Measurements from ENCODE around the gene PLEKHS1. TPM values are rescaled to one million over a fixed set of nuclear protein-coding genes. Genes with fewer than 3 reads are reported as not detected.

PLEKHS1 gene
- total RNA-seq, 4 donors from 2014 or later, result 0.30 to 0.76 (median 0.39) TPM

DNA sequence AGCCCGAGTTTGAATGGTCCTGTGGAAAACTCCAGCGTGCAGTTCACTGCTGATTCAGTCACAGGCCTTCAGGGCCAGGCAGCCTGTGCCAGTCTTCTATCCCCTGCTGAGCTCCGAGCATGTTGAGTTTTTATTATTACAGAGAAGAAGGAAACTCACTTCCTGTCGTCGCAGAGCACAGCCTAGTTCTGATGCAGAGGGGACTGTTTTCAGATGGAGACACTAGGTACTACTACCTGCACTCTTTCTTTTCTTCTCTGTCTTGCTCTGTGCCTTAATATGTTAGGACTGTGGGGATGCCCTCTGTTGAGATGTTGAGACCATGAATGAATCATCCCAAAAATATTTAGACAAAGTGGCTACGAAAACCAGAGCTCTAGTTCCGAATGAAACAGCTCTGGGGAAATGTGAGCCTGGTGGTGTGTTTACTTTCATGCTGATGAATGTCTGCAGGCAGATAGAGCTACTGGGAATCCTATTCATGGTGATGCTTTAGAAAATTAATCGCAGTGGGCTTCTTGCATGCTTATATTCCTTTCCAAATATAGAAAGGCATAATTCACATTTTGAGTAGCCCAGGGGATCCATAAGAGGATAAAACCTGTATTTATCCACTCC is 42.2 kb upstream of the PLEKHS1 start:
- 60 to 72% methylated on average over 8 of the region's 8 CpGs for WGBS, 2 donors
- TF ChIP-seq, protein P1, sequence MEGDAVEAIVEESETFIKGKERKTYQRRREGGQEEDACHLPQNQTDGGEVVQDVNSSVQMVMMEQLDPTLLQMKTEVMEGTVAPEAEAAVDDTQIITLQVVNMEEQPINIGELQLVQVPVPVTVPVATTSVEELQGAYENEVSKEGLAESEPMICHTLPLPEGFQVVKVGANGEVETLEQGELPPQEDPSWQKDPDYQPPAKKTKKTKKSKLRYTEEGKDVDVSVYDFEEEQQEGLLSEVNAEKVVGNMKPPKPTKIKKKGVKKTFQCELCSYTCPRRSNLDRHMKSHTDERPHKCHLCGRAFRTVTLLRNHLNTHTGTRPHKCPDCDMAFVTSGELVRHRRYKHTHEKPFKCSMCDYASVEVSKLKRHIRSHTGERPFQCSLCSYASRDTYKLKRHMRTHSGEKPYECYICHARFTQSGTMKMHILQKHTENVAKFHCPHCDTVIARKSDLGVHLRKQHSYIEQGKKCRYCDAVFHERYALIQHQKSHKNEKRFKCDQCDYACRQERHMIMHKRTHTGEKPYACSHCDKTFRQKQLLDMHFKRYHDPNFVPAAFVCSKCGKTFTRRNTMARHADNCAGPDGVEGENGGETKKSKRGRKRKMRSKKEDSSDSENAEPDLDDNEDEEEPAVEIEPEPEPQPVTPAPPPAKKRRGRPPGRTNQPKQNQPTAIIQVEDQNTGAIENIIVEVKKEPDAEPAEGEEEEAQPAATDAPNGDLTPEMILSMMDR (IDR thresholded peaks at IDR 0.05), result no peak
- no peak for TF ChIP-seq POLR2A (IDR thresholded peaks at IDR 0.05)
- DNase-seq (ENCODE audit: low spot score in 2 of 2), result no peak
- H3K4me3 ChIP-seq (ENCODE audit: low read depth, poor library complexity, severe bottlenecking), result no peak overlapping the region
- intact Hi-C loops (cut with DNase I; ENCODE audit: low total_unique reads), result loop anchor here (5.0 kb wide), 1 partner anchor 393 kb away; no protein-coding TSS in a partner anchor

DNA sequence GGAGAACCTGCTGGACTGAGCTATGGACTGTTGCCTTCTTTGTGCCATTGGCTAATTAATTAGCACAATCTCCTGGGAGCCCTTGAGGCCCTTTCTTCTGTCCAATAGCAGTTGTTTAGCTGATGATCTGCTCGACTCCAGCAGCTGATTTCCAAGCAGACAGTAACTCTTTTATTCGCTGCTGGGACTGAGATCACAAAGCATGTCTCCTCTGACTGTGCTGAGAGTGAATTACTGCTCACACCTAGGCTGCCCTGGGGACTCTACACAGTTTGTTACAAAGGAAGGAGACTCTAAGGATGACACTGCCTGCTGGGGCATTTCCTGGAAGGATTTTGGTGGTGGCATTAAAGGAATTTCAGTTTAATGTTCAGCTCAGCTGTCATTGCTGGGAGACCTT is 40.3 kb upstream of the PLEKHS1 start:
- intact Hi-C loops (cut with DNase I; ENCODE audit: low total_unique reads), result no loop called here
- 48 to 65% methylated on average over 2 of the region's 2 CpGs for WGBS, 2 donors
- TF ChIP-seq POLR2A (IDR thresholded peaks at IDR 0.05), result no peak
- TF ChIP-seq, protein P1 (IDR thresholded peaks at IDR 0.05), result no peak
- DNase-seq (ENCODE audit: low spot score in 2 of 2), result no peak
- H3K4me3 ChIP-seq (ENCODE audit: low read depth, poor library complexity, severe bottlenecking), result no peak overlapping the region

DNA sequence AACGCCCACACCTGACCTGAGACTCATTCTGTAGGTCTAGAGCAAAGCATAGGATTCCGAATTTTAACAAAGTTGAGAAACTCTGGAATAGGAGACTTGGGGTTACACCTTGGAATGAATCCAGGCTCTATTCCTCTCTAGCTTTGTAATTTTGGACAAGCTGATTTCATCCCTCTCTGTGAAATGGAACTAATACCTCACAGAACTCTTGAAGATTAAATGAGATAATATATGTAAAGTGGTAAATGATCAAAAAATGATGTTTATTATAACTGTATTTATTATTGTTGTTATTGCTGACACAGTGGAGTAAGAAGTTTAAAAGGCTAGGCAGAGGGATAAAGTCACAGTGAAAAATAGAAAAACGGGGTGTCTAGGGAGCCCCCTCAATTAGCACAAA is 39.5 kb upstream of the PLEKHS1 start:
- intact Hi-C loops (cut with DNase I; ENCODE audit: low total_unique reads), result no loop called here
- 87 to 92% methylated on average over 3 of the region's 3 CpGs for WGBS, 2 donors
- no peak overlapping the region for H3K4me3 ChIP-seq (ENCODE audit: low read depth, poor library complexity, severe bottlenecking)
- no peak for DNase-seq (ENCODE audit: low spot score in 2 of 2)
- TF ChIP-seq, protein P1 (IDR thresholded peaks at IDR 0.05), result no peak
- TF ChIP-seq POLR2A (IDR thresholded peaks at IDR 0.05), result no peak

DNA sequence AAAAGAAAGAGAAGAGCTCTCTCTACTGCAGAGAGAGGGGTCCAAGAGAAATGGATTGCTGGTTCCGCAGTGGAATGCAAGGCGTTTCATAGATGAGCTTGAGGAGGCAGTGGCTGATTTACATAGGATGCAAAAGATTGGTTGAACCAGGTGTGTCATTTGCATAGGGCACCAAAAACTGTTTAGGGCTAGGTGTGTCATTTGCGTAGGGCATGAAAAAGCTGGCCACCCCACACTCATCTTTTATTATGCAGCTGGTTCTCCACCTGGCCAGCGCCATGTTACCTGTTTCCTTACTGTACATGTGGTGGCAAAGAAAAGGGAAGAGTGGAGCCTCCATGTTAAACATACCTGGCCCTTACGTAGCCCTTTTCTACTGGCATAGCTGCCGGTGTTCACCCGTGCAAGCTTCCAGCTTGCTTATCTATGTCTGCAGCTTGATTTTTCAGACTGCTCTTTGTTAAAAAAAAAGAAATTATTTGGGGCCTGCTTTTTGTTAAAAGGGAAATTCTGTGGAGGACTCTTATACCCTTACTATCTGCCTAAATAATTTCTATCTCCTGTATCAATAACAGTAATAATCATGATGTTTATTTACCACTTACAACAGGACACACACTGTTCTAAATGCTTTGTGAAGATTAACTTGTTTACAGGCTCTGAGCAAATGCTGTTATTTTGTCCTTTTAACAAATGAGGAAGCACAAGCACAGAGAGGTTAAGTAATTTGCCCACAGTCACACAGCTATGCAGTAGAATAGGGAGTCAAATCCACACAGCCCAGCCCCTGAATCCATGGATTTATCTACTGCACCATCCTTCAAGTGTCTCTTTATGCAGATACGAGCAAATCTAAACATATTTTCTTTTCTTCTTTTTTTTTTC is 38.5 kb upstream of the PLEKHS1 start:
- no peak for TF ChIP-seq POLR2A (IDR thresholded peaks at IDR 0.05)
- TF ChIP-seq, protein P1 (IDR thresholded peaks at IDR 0.05), result no peak
- WGBS, 2 donors, result 71 to 74% methylated on average over 8 of the region's 8 CpGs
- DNase-seq (ENCODE audit: low spot score in 2 of 2), result no peak
- intact Hi-C loops (cut with DNase I; ENCODE audit: low total_unique reads), result no loop called here
- H3K4me3 ChIP-seq (ENCODE audit: low read depth, poor library complexity, severe bottlenecking), result no peak overlapping the region

DNA sequence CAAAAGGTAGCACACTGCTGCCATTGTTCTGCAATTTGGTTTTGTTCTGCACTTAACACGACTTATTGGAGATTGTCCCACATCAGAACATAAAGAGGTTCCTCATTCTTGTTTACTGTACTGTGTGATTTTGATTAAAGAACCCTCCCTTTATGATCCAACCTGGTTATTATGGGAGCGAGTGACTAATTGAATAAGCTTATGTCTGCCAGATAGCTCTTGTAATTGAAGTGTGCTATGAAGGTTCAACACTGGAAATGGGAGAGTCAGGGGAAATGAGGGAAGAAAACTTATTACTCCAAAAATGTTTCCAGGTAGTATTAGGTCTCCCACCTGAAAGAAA is 37.9 kb upstream of the PLEKHS1 start:
- intact Hi-C loops (cut with DNase I; ENCODE audit: low total_unique reads), result no loop called here
- no peak overlapping the region for H3K4me3 ChIP-seq (ENCODE audit: low read depth, poor library complexity, severe bottlenecking)
- TF ChIP-seq, protein P1 (IDR thresholded peaks at IDR 0.05), result no peak
- TF ChIP-seq POLR2A (IDR thresholded peaks at IDR 0.05), result no peak
- no peak for DNase-seq (ENCODE audit: low spot score in 2 of 2)
- WGBS, 2 donors, result 55 to 60% methylated on average over 2 of the region's 2 CpGs

Measured in lower leg skin (tissue), 4 donors.